NK-92 (cell line): ENCODE results near the gene SLC35E3.
"Not testable (repeated sequence)": the region's sequence is repeated elsewhere in the genome, so short reads cannot be mapped to it uniquely, and the experiment has no call there.

Experiments used
- DNase-seq: peaks from one replicate; lab custom pipeline; 2025; ENCODE audit not compliant: unreplicated experiment; lab: John Stamatoyannopoulos, UW

The SLC35E3 gene

DNA sequence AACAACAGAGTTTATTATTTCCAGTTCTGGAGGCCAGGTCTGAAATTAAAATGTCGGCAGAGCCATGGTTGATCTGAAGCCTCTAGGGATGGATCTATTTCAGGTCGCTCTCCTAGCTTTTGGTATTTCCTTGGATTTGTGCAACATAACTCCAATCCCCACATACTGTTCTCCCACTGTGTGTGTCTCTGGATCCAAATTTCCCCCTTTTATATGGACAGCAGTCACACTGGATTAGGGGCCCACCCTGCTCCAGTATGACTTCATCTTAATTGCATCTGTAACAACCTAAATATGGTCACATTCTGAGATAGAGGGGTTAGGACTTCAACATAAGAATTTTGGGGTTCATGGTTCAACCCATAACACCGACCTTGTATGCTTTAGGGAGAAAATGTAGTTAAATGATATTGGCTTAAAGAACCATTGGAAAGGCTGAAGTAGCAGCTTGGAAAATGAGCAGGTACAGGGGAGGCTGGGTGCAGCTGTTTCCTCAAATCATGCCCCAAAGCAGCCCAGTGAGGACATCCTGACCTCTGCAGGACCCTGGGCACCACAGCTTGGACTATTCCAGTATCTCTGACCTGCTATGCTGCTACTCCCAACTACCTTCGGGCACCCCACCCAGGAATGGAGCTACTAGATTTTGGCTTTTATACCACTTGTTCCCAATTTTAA, 48.1 kb downstream of the SLC35E3 start:
- no peak for DNase-seq

- DNase-seq: no peak
Measured at GRCh38 chr12:68794653-68795251, 48.8 kb downstream of the SLC35E3 start.

- DNase-seq: no peak
Measured at GRCh38 chr12:68796399-68796798, 50.4 kb downstream of the SLC35E3 start.

- no peak for DNase-seq
Measured at GRCh38 chr12:68798882-68799234, 52.9 kb downstream of the SLC35E3 start.

GRCh38 chr12:68800294-68800693, 54.3 kb downstream of the SLC35E3 start:
- no peak for DNase-seq

DNA sequence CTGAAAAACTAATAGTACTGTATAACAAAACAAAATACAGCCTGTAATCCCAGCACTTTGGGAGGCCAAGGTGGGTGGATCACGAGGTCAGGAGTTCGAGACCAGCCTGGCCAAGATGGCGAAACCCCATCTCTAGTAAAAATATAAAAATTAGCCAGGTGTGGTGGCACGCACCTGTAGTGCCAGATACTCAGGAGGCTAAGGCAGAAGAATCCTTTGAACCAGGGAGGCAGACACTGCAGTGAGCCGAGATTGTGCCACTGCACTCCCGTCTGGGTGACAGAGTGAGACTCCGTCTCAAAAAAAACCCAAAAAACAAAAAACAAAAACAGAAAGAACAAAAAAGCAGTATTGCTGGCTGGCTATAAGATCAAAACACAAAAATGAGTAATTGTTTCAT, 55.1 kb downstream of the SLC35E3 start:
- not testable (repeated sequence) for DNase-seq

GRCh38 chr12:68802372-68802745, 56.4 kb downstream of the SLC35E3 start:
- not testable (repeated sequence) for DNase-seq

DNA sequence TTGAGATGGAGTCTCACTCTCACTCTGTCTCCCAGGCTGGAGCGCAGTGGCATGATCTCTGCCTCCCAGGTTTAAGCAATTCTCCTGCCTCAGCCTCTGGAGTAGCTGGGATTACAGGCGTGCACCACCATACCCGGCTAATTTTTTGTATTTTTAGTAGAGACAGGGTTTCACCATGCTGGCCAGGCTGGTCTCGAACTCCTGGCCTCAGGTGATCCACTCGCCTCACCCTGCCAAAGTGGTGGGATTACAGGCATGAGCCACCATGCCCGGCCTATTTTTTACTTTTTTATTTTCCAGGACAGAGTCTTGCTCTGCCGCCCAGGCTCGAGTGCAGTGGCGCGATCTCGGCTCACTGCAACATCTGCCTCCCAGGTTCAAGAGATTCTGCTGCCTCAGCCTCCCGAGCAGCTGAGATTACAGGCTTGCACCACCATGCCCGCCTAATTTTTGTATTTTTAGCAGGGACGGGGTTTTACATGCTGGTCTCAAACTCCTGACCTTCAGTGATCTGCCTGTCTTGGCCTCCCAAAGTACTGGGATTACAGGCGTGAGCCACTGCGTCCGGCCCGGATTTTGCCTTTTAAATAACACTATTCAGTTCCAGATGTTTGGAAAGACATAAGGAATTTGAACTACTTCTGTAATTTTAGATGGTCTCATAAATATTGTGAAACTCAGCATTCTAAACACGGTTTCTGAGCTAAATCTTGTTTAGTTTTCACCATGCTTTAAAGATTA, 57.1 kb downstream of the SLC35E3 start:
- not testable (repeated sequence) for DNase-seq

DNA sequence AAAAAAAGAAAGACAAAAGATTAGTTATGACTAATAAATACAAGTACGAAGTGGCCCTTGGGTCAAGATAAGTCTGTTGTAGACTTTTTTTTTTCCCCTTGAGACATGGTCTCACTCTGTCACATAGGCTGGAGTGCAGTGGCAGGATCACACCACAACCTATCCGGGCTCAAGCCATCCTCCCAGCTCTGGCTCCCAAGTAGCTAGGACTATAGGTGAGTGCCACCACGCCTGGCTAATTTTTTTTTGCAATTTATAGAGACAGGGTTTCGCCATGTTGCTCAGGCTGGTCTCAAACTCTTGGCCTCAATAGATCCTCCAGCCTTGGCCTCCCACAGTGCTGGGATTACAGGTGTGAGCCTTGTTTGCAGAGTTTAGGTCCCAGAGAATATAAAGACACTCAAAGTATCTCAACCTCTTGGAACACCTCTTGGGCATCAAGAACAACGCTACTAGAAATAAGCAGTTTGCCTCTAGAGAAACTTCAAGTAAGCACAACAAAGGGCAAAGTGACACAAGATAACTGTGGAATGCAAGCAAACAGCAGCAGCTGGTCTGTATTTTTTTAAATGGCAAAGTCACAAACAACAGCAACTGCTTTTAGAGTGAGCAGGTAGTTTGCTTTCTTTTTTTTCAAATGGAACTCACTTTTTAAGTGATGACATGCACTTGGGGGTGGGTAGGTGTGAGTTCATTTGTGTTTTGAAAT, 58.1 kb downstream of the SLC35E3 start:
- DNase-seq: no peak

- DNase-seq: no peak
Measured at GRCh38 chr12:68804657-68805591, 58.9 kb downstream of the SLC35E3 start.

- no peak for DNase-seq
Measured at GRCh38 chr12:68805592-68806120, 59.7 kb downstream of the SLC35E3 start.

- DNase-seq: no peak
Measured at GRCh38 chr12:68806488-68807237, 60.7 kb downstream of the SLC35E3 start.

DNA sequence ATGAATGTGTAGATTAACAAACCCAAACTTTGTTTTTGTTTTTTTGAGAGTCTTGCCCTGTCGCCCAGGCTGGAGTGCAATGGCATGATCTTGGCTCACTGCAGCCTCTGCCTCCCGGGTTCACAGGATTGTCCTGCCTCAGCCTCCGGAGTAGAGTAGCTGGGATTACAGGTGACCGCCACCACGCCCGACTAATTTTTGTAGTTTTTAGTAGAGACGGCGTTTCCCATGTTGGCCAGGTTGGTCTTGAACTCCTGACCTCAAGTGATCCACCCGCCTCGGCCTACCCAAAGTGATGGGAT, 61.2 kb downstream of the SLC35E3 start:
- not testable (repeated sequence) for DNase-seq

- DNase-seq: peak; percentile 69
Measured at GRCh38 chr12:68807576-68808387, 61.8 kb downstream of the SLC35E3 start, which contains the start of gene MDM2. Gene MDM2 (plus strand): TSS chr12:68808177. CDS start chr12:68808478, 301 bp downstream.

DNA sequence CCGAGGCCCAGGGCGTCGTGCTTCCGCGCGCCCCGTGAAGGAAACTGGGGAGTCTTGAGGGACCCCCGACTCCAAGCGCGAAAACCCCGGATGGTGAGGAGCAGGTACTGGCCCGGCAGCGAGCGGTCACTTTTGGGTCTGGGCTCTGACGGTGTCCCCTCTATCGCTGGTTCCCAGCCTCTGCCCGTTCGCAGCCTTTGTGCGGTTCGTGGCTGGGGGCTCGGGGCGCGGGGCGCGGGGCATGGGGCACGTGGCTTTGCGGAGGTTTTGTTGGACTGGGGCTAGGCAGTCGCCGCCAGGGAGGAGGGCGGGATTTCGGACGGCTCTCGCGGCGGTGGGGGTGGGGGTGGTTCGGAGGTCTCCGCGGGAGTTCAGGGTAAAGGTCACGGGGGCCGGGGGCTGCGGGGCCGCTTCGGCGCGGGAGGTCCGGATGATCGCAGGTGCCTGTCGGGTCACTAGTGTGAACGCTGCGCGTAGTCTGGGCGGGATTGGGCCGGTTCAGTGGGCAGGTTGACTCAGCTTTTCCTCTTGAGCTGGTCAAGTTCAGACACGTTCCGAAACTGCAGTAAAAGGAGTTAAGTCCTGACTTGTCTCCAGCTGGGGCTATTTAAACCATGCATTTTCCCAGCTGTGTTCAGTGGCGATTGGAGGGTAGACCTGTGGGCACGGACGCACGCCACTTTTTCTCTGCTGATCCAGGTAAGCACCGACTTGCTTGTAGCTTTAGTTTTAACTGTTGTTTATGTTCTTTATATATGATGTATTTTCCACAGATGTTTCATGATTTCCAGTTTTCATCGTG, 62.6 kb downstream of the SLC35E3 start:
- DNase-seq: no peak

DNA sequence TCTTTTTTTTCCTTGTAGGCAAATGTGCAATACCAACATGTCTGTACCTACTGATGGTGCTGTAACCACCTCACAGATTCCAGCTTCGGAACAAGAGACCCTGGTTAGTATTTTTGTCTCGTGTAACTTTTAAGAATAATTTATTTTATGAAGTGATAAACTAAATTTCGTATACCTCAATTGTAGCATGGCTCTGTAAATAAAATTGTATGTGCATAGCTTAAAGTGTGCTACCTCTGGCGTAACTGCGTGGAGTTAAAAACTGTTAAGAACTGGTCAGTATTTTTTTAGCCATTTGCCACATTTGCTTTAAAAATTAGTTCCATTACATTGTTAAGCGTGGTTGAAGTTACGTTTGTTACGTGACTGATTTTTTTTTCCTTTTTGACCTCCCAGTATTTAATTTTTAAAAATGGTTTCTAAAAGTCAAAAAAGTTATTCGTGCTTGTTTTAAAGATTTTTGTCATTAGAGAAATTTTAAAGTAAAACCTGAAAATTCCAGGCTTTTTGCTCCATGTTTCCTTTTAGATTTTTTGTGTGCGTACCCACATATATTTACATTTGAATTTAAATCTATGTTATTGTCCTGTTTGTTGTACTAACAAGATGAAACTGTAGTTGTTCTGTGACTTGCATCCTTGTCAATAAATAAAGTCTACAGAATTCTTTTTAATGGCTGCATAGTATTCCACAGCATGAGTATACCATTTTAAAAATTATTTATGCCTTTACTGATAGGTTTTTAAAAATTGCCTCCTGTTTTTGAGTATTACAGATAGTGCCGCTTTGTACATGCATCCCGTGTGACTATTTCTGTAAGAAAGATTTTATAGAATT, 63.4 kb downstream of the SLC35E3 start:
- DNase-seq: no peak

- not testable (repeated sequence) for DNase-seq
Measured at GRCh38 chr12:68810027-68810389, 64.0 kb downstream of the SLC35E3 start.
